Stimulated activated naive B cell treated with anti-CD40 and anti-IgM and Interleukin-4, amounts not matched to agents 10 μg/mL and 1 μg/mL and 100 μg/mL, for 72 hours (primary cell): ENCODE results near the gene CRYBG1.

ENCODE experiments used
- ATAC-seq, 2 donors: fragments of 150-1000 bp; cut with Tn5 transposase; replicated peaks; 2 replicates each; pipeline ENCODE4 v1.10.0; 2021; ENCODE audit warnings: moderate library complexity in 1 of 2
- DNase-seq: peaks from one replicate; pipeline ENCODE4 v3.0.0; 2021
- H3K27ac Mint-ChIP-seq: one replicate; pipeline ENCODE4 v1.8.0; 2022; ENCODE audit warnings: mild to moderate bottlenecking, mixed read lengths
- H3K27me3 Mint-ChIP-seq, 2 donors: one replicate each; pipeline ENCODE4 v1.8.0; 2022; ENCODE audit warnings: mixed read lengths in 2 of 2
- H3K36me3 Mint-ChIP-seq, 2 donors: one replicate each; pipeline ENCODE4 v1.8.0; 2022; ENCODE audit warnings: mixed read lengths in 2 of 2, mild to moderate bottlenecking in 1 of 2
- H3K4me1 Mint-ChIP-seq, 2 donors: one replicate each; pipeline ENCODE4 v1.8.0; 2022; ENCODE audit warnings: mixed read lengths in 2 of 2, mild to moderate bottlenecking in 1 of 2
- H3K4me3 Mint-ChIP-seq, 2 donors: one replicate each; pipeline ENCODE4 v1.8.0; 2022; ENCODE audit warnings: mild to moderate bottlenecking in 2 of 2, mixed read lengths in 2 of 2, moderate library complexity in 1 of 2
- H3K9me3 Mint-ChIP-seq, 2 donors: one replicate each; pipeline ENCODE4 v1.8.0; 2022; ENCODE audit warnings: mixed read lengths in 2 of 2, mild to moderate bottlenecking in 1 of 2

Gene CRYBG1

DNA sequence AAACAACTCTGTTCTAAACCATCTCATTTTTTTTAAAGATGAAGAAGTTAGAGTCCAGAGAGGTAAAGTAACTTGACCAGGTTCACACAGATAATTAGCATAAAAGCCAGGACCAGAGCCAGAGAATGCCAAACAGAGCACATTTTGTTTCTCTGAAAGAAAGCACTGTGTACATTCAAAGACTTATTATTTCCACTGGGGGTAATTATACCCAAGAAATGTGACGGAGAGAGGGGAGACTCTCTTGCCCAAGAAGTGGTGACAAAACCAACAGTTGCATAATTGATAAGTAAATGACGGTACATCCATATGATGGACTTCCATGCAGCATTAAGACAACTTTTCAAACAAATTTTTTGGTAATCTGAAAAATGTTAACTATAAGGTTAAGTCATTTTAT is 157.2 kb downstream of the CRYBG1 start:
- H3K27ac Mint-ChIP-seq = no peak overlapping the region
- DNase-seq (no peak), ATAC-seq (no peak)
- no peak overlapping the region for H3K4me3 Mint-ChIP-seq
- peaks cover 5% of the 10 kb centered on the region in 2 donors for H3K36me3 Mint-ChIP-seq
- H3K27me3 Mint-ChIP-seq = no peaks in the 10 kb centered on the region
- H3K9me3 Mint-ChIP-seq = no peaks in the 10 kb centered on the region
- peaks cover 45 to 74% of the 10 kb centered on the region in 2 donors for H3K4me1 Mint-ChIP-seq

DNA sequence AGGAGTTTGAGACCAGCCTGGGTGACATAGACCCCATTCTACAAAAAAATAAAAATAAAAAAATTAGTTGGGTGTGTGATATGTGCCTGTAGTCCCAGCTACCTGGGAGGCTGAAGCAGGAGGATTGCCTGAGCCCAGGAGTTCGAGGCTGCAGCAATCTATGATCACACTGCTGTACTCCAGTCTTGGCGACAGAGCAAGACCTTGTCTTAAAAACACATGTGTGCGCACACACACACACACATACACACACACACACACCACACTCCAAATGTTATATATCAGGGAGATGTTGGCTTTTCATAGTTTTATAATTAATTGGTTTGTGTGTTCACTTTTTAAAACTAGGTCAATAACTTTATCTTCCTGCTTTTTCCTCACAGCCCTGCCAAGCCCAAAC is 158.2 kb downstream of the CRYBG1 start:
- peak overlapping the region; percentile 81 to 84 for H3K4me3 Mint-ChIP-seq
- no peaks in the 10 kb centered on the region for H3K9me3 Mint-ChIP-seq
- DNase-seq (no peak), ATAC-seq (no peak)
- H3K27me3 Mint-ChIP-seq = no peaks in the 10 kb centered on the region
- peaks cover 42 to 72% of the 10 kb centered on the region in 2 donors for H3K4me1 Mint-ChIP-seq
- H3K27ac Mint-ChIP-seq = peak overlapping the region; percentile 97
- peaks cover 5% of the 10 kb centered on the region in 2 donors for H3K36me3 Mint-ChIP-seq

DNA sequence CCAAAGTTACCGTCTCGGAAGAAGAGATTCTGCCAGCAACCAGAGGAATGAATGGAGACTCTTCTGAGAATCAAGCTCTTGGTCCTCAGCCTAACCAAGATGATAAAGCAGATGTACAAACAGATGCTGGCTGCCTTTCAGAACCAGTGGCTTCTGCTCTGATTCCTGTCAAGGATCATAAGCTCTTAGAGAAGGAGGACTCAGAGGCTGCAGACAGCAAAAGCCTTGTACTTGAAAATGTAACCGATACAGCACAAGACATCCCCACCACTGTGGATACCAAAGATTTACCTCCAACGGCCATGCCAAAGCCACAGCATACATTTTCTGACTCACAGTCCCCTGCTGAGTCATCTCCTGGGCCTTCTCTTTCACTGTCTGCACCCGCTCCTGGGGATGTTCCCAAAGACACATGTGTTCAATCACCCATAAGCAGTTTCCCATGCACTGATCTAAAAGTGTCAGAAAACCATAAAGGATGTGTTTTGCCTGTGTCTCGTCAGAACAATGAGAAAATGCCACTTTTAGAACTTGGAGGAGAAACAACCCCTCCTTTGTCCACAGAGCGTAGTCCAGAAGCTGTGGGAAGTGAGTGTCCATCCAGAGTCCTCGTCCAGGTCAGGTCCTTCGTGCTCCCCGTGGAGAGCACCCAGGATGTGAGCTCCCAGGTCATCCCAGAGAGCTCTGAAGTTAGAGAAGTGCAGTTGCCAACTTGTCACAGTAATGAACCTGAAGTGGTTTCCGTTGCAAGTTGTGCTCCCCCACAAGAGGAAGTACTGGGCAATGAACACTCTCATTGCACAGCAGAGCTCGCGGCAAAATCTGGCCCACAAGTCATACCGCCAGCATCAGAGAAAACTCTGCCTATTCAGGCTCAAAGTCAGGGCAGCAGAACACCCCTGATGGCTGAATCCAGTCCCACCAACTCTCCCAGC is 159.2 kb downstream of the CRYBG1 start:
- no peaks in the 10 kb centered on the region for H3K9me3 Mint-ChIP-seq
- peak; percentile 68 for DNase-seq
- peaks cover 41 to 73% of the 10 kb centered on the region in 2 donors for H3K4me1 Mint-ChIP-seq
- peaks cover 5% of the 10 kb centered on the region in 2 donors for H3K36me3 Mint-ChIP-seq
- peak overlapping the region; percentile 97 for H3K27ac Mint-ChIP-seq
- peak; percentile 75 to 80 for ATAC-seq
- no peaks in the 10 kb centered on the region for H3K27me3 Mint-ChIP-seq
- peak overlapping the region; percentile 81 to 84 for H3K4me3 Mint-ChIP-seq

DNA sequence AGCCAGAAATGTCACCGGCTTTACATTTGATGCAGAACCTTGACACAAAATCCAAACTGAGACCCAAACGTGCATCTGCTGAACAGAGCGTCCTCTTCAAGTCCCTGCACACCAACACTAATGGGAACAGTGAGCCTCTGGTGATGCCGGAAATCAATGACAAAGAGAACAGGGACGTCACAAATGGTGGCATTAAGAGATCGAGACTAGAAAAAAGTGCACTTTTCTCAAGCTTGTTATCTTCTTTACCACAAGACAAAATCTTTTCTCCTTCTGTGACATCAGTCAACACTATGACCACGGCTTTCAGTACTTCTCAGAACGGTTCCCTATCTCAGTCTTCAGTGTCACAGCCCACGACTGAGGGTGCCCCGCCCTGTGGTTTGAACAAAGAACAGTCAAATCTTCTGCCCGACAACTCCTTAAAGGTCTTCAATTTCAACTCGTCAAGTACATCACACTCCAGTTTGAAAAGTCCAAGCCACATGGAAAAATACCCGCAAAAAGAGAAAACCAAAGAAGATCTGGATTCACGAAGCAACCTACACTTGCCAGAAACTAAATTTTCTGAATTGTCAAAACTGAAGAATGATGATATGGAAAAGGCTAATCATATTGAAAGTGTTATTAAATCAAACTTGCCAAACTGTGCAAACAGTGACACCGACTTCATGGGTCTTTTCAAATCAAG is 160.3 kb downstream of the CRYBG1 start:
- H3K4me3 Mint-ChIP-seq = peak overlapping the region; percentile 81 to 84
- DNase-seq (peak; percentile 77), ATAC-seq (peak; percentile 80 to 82)
- peaks cover 44 to 84% of the 10 kb centered on the region in 2 donors for H3K4me1 Mint-ChIP-seq
- H3K9me3 Mint-ChIP-seq = no peaks in the 10 kb centered on the region
- H3K27ac Mint-ChIP-seq = peak overlapping the region; percentile 97
- H3K27me3 Mint-ChIP-seq = no peaks in the 10 kb centered on the region
- peaks cover 5% of the 10 kb centered on the region in 2 donors for H3K36me3 Mint-ChIP-seq

DNA sequence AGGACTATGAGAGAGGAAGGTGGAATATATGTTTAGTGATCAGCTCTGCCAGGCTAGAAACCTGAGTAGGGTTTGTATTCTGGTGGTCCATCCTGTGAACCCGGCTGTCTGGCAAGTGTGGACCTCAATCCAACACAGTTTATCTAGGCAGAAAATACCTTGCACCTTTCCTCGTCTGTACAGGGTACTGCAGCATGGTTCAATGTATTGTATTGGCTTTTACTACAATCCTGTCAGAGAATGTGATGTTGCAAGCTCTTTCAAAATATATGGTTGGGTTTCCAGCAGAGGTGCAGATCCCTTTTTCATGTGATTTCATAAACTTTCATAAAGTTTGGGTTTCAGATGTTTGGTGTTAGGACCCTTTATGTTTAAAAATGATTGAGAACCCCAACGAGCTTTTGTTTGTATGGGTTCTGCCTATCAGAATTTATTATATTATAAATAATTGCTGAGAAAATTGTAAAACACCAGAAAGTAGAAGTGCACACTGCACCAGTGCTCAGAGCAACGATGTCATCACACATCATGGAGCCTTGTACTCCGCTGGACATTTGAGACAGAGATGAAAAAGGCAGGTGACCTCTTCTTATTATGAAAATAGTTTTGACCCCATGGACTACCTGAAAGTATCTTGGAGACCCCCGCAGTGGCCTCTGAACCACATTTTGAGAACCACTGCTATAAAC is 162.2 kb downstream of the CRYBG1 start:
- H3K4me3 Mint-ChIP-seq = peak overlapping the region; percentile 25 to 64
- H3K27me3 Mint-ChIP-seq = no peaks in the 10 kb centered on the region
- DNase-seq (no peak), ATAC-seq (no peak)
- no peaks in the 10 kb centered on the region for H3K9me3 Mint-ChIP-seq
- peaks cover 5% of the 10 kb centered on the region in 2 donors for H3K36me3 Mint-ChIP-seq
- H3K27ac Mint-ChIP-seq = peak overlapping the region; percentile 97
- H3K4me1 Mint-ChIP-seq = peaks cover 42 to 86% of the 10 kb centered on the region in 2 donors

DNA sequence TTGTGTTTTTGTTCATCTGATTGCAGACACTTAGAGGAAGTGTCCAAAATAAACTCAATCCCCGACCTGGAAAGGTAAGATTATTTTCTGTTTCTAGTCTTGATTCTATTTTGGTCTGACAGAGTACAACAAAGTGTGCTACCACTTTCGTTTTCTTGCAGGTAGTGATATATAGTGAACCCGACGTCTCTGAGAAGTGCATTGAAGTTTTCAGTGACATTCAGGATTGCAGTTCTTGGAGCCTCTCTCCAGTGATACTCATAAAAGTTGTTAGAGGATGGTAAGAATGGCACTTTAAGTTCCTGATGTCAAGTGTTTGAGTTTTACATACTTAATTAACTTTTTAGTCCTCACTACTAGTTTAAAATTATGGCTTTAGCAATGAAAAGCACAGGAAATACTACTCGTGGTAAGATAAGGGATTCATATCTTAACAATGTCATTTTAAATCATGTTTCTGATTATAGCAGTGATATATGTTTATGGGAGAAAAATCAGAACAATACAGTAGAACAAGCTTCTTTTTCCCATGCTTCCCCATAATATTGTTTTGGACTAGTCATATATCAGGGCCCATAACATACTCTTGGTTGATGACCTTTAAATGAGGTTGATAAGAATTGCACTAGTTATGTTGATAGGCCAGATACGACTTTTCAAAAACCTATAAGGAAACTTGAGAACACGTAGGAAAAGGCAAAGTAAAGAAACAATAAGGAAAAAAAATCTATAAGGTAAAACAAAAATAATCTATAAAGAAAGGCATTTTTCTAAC is 164.8 kb downstream of the CRYBG1 start:
- Mint-ChIP-seq H3K27ac (peak overlapping the region; percentile 96), H3K27me3 (no peaks in the 10 kb centered on the region), H3K4me1 (peaks cover 31 to 82% of the 10 kb centered on the region in 2 donors), H3K9me3 (no peaks in the 10 kb centered on the region), H3K4me3 (peak overlapping the region; percentile 84 to 85), H3K36me3 (peaks cover 5 to 9% of the 10 kb centered on the region in 2 donors)
- DNase-seq (no peak), ATAC-seq (peak; percentile 47 to 49)

DNA sequence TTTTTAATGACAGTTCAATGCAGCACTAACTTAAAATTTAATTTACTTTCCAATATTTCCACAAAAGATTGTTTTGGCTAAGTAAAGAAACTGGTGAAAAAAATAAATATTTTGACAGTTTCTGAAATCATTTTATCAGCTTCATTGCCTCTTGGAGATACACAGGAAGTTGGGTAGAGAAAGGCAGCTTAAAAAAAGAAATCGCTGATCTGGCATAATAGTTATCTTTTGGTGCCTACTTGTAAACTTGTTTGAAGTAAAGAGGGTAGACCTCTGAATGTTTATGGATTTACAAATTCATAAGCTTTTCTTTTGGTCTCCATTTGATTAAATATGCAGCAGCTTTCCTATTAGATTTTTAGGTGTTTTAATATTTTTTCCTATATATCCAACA is 165.4 kb downstream of the CRYBG1 start:
- no peak for ATAC-seq
- H3K9me3 Mint-ChIP-seq = no peaks in the 10 kb centered on the region
- peaks cover 5 to 8% of the 10 kb centered on the region in 2 donors for H3K36me3 Mint-ChIP-seq
- no peak for DNase-seq
- H3K27ac Mint-ChIP-seq = peak overlapping the region; percentile 14
- peaks cover 27 to 76% of the 10 kb centered on the region in 2 donors for H3K4me1 Mint-ChIP-seq
- H3K27me3 Mint-ChIP-seq = no peaks in the 10 kb centered on the region
- H3K4me3 Mint-ChIP-seq = peak overlapping the region in 1 of 2 donors; percentile 85

DNA sequence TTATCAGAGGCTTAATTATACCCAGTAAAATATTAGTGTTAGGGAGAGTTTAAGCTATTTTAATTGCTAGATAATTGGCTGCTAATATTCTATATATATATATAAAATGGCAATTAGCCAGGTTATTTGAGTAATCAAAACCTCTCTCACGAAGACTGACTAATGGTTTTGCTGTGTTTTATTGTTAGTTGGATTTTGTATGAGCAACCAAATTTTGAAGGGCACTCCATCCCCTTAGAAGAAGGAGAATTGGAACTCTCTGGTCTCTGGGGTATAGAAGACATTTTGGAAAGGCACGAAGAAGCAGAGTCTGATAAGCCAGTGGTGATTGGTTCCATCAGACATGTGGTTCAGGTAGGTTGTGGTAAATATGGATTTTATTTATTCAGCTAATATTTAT is 166.6 kb downstream of the CRYBG1 start:
- no peak for DNase-seq
- ATAC-seq = no peak
- Mint-ChIP-seq H3K4me3 (no peak overlapping the region), H3K9me3 (no peaks in the 10 kb centered on the region), H3K27ac (peak overlapping the region; percentile 10), H3K4me1 (peaks cover 20 to 63% of the 10 kb centered on the region in 2 donors), H3K36me3 (peaks cover 2 to 3% of the 10 kb centered on the region in 2 donors), H3K27me3 (no peaks in the 10 kb centered on the region)

DNA sequence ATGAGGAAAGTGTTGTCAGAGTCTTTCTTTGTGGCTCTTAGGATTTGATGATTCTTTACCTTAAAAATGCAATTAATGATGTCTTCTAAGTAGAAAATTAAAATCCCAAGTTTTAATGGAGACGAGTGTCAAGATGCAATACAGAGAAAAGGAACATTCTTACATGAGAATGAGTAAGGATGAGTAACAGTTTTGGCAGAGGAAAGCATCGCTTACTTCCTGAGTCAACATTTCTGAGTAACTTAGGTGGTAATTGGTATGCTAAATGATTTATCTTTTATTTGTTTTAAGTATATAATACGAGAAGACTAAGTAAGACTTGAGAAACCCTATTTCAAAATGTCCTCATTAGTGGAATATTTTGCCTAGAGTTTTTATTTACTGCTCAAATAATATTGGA is 167.5 kb downstream of the CRYBG1 start:
- H3K27ac Mint-ChIP-seq = peak overlapping the region; percentile 42
- no peaks in the 10 kb centered on the region for H3K27me3 Mint-ChIP-seq
- no peak for DNase-seq
- peaks cover 18 to 57% of the 10 kb centered on the region in 2 donors for H3K4me1 Mint-ChIP-seq
- H3K36me3 Mint-ChIP-seq = peaks cover 3 to 4% of the 10 kb centered on the region in 2 donors
- ATAC-seq = no peak
- H3K4me3 Mint-ChIP-seq = no peak overlapping the region
- no peaks in the 10 kb centered on the region for H3K9me3 Mint-ChIP-seq

DNA sequence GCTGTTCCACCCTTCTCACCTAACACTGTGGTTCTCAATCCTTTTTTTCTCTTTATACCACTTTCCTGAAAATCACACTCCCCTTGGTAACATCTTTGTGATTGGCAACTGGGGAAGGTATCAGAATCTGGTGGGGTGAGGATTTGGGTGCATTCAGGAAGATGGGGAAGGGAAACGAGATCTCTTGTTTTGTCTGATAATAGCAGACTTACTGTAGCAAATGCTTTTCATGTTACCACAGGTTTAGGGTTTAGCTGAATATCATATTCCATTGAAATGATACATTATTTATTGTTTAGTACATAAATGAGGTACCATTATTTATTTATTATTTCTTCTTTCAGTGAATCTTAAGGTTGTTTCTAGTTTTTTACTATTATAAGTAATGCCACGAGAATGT is 168.0 kb downstream of the CRYBG1 start:
- Mint-ChIP-seq H3K27me3 (no peaks in the 10 kb centered on the region), H3K36me3 (peaks cover 5 to 9% of the 10 kb centered on the region in 2 donors), H3K4me1 (peaks cover 22 to 53% of the 10 kb centered on the region in 2 donors), H3K9me3 (no peaks in the 10 kb centered on the region), H3K27ac (peak overlapping the region; percentile 85), H3K4me3 (no peak overlapping the region)
- ATAC-seq = no peak
- no peak for DNase-seq

DNA sequence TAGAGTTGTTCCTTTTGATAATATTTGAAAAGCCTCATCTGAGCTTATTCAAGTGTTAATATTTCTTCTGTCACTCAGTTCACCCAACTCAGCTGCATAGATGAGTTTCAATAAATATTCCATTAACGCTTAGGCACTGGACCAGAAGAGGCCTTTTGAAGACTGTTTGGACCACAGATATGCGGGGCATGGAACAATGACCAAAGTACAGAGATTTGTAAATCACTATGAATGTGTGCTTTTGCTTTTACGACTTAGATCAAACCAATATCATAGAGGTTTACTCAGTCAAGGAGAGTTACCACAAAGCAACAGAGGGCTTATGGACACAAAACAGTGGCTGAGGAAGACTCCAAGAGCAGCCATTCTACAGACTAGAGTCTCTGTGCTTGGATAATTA is 168.9 kb downstream of the CRYBG1 start:
- no peaks in the 10 kb centered on the region for H3K27me3 Mint-ChIP-seq
- H3K36me3 Mint-ChIP-seq = peaks cover 5 to 11% of the 10 kb centered on the region in 2 donors
- no peak for DNase-seq
- H3K9me3 Mint-ChIP-seq = no peaks in the 10 kb centered on the region
- peak overlapping the region; percentile 14 for H3K27ac Mint-ChIP-seq
- peaks cover 22 to 53% of the 10 kb centered on the region in 2 donors for H3K4me1 Mint-ChIP-seq
- ATAC-seq = no peak
- no peak overlapping the region for H3K4me3 Mint-ChIP-seq

DNA sequence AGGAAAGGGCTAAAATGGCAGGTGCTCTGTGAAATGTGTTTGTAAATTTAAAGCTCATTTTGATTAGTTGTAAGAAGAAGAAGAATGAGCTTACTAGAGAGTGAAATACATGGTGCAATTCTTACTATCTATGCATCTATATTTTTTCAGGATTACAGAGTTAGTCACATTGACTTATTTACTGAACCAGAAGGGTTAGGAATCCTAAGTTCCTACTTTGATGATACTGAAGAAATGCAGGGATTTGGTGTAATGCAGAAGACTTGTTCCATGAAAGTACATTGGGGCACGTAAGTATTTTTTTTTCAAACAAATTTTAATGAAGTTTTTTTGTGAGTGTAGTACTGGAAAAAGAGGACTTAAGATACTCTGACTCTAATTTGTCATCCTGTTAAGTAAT is 169.5 kb downstream of the CRYBG1 start:
- no peaks in the 10 kb centered on the region for H3K27me3 Mint-ChIP-seq
- ATAC-seq = no peak

DNA sequence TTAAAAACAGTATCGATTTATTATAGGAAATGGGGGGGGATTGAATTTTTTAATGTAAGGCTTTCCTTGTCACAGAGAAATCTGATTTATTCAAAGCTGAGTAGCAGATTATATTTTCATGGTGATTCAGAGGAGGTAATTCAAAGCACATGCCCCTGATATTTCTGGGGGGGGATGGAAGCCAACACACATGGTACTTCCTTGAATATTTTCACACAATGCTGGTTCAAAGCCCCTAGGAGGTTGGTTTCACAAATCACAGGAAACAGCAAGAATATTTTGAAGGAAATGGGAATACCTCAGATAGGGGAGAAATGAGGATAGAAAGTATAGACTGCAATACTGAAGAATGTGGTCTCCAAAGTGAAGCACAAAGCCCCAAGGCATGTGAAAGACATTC is 170.0 kb downstream of the CRYBG1 start:
- no peak overlapping the region for H3K27ac Mint-ChIP-seq
- no peak overlapping the region for H3K4me3 Mint-ChIP-seq
- no peak for DNase-seq
- H3K36me3 Mint-ChIP-seq = peaks cover 5 to 11% of the 10 kb centered on the region in 2 donors
- peaks cover 24 to 54% of the 10 kb centered on the region in 2 donors for H3K4me1 Mint-ChIP-seq
- H3K27me3 Mint-ChIP-seq = no peaks in the 10 kb centered on the region
- no peak for ATAC-seq
- no peaks in the 10 kb centered on the region for H3K9me3 Mint-ChIP-seq

More for the DNA sequence above, 169.5 kb downstream of the CRYBG1 start:
- H3K27ac Mint-ChIP-seq = no peak overlapping the region
- peaks cover 24 to 54% of the 10 kb centered on the region in 2 donors for H3K4me1 Mint-ChIP-seq
- DNase-seq = no peak
- no peak overlapping the region for H3K4me3 Mint-ChIP-seq
- peaks cover 5 to 11% of the 10 kb centered on the region in 2 donors for H3K36me3 Mint-ChIP-seq
- H3K9me3 Mint-ChIP-seq = no peaks in the 10 kb centered on the region
